ENCODE data around the gene SELENOS.

DNA sequence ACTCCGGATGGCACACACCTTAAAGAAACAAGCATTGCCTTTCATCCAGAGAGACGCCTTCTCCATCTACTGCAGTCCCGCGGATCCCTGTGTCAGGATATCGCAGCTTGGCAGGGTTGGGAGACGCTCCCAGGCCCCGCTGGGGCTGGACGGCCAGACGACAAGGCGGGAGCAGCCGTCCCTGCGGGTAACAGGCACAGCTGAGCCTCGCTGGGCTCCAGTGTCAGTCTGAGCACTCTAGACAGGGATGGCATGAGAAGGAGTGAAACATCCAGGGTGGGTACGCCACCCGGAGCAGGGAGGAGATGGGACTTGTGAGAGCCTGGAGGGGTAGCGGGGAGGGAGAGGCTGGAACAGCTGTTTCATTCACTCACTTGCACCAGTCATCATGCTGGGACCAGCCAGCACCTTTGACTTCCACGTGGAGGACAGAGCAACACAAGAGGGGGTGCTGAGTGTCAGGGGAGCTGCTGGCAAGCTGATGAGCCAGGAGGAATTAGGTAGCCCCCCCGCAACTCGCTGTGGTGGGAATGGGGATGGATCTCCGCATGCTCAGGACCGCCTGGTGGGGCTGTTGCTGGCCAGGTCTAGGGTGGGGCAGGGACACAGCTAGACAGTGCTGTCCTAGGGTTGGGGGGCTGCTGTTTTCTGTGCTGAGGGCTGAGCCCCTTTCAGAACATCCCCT is 49.3 kb upstream of the SELENOS start:
- TF ChIP-seq, protein P1, sequence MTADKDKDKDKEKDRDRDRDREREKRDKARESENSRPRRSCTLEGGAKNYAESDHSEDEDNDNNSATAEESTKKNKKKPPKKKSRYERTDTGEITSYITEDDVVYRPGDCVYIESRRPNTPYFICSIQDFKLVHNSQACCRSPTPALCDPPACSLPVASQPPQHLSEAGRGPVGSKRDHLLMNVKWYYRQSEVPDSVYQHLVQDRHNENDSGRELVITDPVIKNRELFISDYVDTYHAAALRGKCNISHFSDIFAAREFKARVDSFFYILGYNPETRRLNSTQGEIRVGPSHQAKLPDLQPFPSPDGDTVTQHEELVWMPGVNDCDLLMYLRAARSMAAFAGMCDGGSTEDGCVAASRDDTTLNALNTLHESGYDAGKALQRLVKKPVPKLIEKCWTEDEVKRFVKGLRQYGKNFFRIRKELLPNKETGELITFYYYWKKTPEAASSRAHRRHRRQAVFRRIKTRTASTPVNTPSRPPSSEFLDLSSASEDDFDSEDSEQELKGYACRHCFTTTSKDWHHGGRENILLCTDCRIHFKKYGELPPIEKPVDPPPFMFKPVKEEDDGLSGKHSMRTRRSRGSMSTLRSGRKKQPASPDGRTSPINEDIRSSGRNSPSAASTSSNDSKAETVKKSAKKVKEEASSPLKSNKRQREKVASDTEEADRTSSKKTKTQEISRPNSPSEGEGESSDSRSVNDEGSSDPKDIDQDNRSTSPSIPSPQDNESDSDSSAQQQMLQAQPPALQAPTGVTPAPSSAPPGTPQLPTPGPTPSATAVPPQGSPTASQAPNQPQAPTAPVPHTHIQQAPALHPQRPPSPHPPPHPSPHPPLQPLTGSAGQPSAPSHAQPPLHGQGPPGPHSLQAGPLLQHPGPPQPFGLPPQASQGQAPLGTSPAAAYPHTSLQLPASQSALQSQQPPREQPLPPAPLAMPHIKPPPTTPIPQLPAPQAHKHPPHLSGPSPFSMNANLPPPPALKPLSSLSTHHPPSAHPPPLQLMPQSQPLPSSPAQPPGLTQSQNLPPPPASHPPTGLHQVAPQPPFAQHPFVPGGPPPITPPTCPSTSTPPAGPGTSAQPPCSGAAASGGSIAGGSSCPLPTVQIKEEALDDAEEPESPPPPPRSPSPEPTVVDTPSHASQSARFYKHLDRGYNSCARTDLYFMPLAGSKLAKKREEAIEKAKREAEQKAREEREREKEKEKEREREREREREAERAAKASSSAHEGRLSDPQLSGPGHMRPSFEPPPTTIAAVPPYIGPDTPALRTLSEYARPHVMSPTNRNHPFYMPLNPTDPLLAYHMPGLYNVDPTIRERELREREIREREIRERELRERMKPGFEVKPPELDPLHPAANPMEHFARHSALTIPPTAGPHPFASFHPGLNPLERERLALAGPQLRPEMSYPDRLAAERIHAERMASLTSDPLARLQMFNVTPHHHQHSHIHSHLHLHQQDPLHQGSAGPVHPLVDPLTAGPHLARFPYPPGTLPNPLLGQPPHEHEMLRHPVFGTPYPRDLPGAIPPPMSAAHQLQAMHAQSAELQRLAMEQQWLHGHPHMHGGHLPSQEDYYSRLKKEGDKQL (CRISPR knock-in tag; IDR thresholded peaks at IDR 0.05; ENCODE audit: borderline replicate concordance): no peak
- TF ChIP-seq MAFG (tag; conservative IDR thresholded peaks at IDR 0.05): no peak
- TF ChIP-seq, protein P2, sequence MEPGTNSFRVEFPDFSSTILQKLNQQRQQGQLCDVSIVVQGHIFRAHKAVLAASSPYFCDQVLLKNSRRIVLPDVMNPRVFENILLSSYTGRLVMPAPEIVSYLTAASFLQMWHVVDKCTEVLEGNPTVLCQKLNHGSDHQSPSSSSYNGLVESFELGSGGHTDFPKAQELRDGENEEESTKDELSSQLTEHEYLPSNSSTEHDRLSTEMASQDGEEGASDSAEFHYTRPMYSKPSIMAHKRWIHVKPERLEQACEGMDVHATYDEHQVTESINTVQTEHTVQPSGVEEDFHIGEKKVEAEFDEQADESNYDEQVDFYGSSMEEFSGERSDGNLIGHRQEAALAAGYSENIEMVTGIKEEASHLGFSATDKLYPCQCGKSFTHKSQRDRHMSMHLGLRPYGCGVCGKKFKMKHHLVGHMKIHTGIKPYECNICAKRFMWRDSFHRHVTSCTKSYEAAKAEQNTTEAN (CRISPR knock-in tag; IDR thresholded peaks at IDR 0.05): no peak
- no peak for TF ChIP-seq SMC3 (conservative IDR thresholded peaks at IDR 0.05; ENCODE audit: insufficient read depth, low read depth, low read length)
- TF ChIP-seq, protein P3, sequence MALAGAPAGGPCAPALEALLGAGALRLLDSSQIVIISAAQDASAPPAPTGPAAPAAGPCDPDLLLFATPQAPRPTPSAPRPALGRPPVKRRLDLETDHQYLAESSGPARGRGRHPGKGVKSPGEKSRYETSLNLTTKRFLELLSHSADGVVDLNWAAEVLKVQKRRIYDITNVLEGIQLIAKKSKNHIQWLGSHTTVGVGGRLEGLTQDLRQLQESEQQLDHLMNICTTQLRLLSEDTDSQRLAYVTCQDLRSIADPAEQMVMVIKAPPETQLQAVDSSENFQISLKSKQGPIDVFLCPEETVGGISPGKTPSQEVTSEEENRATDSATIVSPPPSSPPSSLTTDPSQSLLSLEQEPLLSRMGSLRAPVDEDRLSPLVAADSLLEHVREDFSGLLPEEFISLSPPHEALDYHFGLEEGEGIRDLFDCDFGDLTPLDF (CRISPR knock-in tag; IDR thresholded peaks at IDR 0.05): no peak
- TF ChIP-seq, protein P4, sequence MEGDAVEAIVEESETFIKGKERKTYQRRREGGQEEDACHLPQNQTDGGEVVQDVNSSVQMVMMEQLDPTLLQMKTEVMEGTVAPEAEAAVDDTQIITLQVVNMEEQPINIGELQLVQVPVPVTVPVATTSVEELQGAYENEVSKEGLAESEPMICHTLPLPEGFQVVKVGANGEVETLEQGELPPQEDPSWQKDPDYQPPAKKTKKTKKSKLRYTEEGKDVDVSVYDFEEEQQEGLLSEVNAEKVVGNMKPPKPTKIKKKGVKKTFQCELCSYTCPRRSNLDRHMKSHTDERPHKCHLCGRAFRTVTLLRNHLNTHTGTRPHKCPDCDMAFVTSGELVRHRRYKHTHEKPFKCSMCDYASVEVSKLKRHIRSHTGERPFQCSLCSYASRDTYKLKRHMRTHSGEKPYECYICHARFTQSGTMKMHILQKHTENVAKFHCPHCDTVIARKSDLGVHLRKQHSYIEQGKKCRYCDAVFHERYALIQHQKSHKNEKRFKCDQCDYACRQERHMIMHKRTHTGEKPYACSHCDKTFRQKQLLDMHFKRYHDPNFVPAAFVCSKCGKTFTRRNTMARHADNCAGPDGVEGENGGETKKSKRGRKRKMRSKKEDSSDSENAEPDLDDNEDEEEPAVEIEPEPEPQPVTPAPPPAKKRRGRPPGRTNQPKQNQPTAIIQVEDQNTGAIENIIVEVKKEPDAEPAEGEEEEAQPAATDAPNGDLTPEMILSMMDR (IDR thresholded peaks at IDR 0.05 in 2 of 3, conservative IDR thresholded peaks at IDR 0.05 in 1 of 3; ENCODE audit: insufficient read depth in 2 of 3, low read depth in 1 of 3, low read length in 3 of 3): no peak
- no peak for TF ChIP-seq GABPA (tag; conservative IDR thresholded peaks at IDR 0.05; ENCODE audit: low read depth)
- TF ChIP-seq ZNF121 (CRISPR knock-in tag; conservative IDR thresholded peaks at IDR 0.05): no peak
- TF ChIP-seq DNMT1 (IDR thresholded peaks at IDR 0.05): no peak
- TF ChIP-seq, protein P5, sequence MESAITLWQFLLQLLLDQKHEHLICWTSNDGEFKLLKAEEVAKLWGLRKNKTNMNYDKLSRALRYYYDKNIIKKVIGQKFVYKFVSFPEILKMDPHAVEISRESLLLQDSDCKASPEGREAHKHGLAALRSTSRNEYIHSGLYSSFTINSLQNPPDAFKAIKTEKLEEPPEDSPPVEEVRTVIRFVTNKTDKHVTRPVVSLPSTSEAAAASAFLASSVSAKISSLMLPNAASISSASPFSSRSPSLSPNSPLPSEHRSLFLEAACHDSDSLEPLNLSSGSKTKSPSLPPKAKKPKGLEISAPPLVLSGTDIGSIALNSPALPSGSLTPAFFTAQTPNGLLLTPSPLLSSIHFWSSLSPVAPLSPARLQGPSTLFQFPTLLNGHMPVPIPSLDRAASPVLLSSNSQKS (CRISPR knock-in tag; IDR thresholded peaks at IDR 0.05): no peak
- no peak for TF ChIP-seq ZBTB7A (IDR thresholded peaks at IDR 0.05; ENCODE audit: borderline replicate concordance, control insufficient read depth, low read depth, low read length)
- TF ChIP-seq POLR2A (conservative IDR thresholded peaks at IDR 0.05): no peak
- no peak for TF ChIP-seq SP1 (CRISPR knock-in tag; IDR thresholded peaks at IDR 0.05)

Data from K562 (cell line).